ENCODE results near the gene OR6S1. TPM values are rescaled to one million over a fixed set of nuclear protein-coding genes. Genes with fewer than 3 reads are reported as not detected.

OR6S1 gene
- total and polyA plus RNA-seq, 2 of the 8 experiments (the other 6 are each of a cell fraction or from before 2014, with no cell fraction given): not detected

DNA sequence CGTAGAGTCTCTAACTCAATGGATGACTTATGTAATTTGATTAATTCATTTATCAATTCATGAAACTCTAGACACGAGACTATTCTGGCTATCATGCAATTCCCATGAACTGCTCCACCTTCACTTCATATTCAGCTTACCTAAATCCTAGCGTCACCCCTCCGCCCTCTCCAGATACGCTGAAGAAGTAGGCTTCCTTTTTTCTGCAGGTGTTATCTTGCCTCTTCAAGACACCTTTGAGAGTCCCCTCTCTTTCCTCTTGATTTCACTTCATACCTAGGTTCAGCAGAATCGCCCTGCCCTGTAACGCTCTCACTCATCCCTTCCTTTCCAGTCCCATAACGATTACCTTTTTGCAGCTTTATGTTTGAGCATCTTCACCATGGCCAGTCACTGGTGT lies 38.9 kb upstream of the OR6S1 start:
- H3K4me3 ChIP-seq (ENCODE audit: extremely low read depth in 1 of 4, insufficient read depth in 2 of 4, low read depth in 3 of 4, low read length in 4 of 4): peak overlapping the region; percentile 67 to 99 (median 98); a peak in 7 of 8 replicates
- no peak for TF ChIP-seq MAFK (IDR thresholded peaks at IDR 0.05; ENCODE audit: low read depth, low read length)
- no peak for TF ChIP-seq EGR1 (IDR thresholded peaks at IDR 0.05; ENCODE audit: borderline replicate concordance, low read depth, low read length)
- TF ChIP-seq BRCA1 (IDR thresholded peaks at IDR 0.05; ENCODE audit: low read depth, low read length): no peak
- no peak for TF ChIP-seq SUZ12 (IDR thresholded peaks at IDR 0.05; ENCODE audit: low read length)
- no peak for TF ChIP-seq KDM1A (IDR thresholded peaks at IDR 0.05; ENCODE audit: borderline replicate concordance, low read length)
- TF ChIP-seq, protein P1, sequence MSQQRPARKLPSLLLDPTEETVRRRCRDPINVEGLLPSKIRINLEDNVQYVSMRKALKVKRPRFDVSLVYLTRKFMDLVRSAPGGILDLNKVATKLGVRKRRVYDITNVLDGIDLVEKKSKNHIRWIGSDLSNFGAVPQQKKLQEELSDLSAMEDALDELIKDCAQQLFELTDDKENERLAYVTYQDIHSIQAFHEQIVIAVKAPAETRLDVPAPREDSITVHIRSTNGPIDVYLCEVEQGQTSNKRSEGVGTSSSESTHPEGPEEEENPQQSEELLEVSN (IDR thresholded peaks at IDR 0.05): no peak
- no peak for TF ChIP-seq RBBP5 (IDR thresholded peaks at IDR 0.05; ENCODE audit: borderline replicate concordance, low read depth, low read length)
- TF ChIP-seq SRF (IDR thresholded peaks at IDR 0.05; ENCODE audit: low read depth, low read length): no peak
- TF ChIP-seq, protein P2, sequence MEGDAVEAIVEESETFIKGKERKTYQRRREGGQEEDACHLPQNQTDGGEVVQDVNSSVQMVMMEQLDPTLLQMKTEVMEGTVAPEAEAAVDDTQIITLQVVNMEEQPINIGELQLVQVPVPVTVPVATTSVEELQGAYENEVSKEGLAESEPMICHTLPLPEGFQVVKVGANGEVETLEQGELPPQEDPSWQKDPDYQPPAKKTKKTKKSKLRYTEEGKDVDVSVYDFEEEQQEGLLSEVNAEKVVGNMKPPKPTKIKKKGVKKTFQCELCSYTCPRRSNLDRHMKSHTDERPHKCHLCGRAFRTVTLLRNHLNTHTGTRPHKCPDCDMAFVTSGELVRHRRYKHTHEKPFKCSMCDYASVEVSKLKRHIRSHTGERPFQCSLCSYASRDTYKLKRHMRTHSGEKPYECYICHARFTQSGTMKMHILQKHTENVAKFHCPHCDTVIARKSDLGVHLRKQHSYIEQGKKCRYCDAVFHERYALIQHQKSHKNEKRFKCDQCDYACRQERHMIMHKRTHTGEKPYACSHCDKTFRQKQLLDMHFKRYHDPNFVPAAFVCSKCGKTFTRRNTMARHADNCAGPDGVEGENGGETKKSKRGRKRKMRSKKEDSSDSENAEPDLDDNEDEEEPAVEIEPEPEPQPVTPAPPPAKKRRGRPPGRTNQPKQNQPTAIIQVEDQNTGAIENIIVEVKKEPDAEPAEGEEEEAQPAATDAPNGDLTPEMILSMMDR (IDR thresholded peaks at IDR 0.05; ENCODE audit: control extremely low read depth in 1 of 3, insufficient read depth in 1 of 3, low read depth in 1 of 3, low read length in 3 of 3): no peak
- no peak for TF ChIP-seq JUN (IDR thresholded peaks at IDR 0.05; ENCODE audit: low read depth, low read length)
- no peak for TF ChIP-seq BCL11A (IDR thresholded peaks at IDR 0.05; ENCODE audit: low read depth in 2 of 2, low read length in 2 of 2)

More for the DNA sequence above, 38.9 kb upstream of the OR6S1 start:
- FAIRE-seq (no peak), DNase-seq (ENCODE audit: low read depth in 1 of 2, low spot score in 2 of 2) (no peak)
- Histone ChIP-seq H3K27me3 (replicated peaks in 1 of 4; ENCODE audit: control insufficient read depth in 3 of 4, extremely low read depth in 1 of 4, insufficient read depth in 3 of 4, low read length in 3 of 4) (no peaks in the 10 kb centered on the region), H3K18ac (ENCODE audit: extremely low read depth, low read length) (no peak overlapping the region), H3K4me2 (ENCODE audit: insufficient read depth in 1 of 2, low read depth in 2 of 2, low read length in 2 of 2) (peak overlapping the region; percentile 60 to 79), H3K23ac (ENCODE audit: insufficient read length) (no peak overlapping the region), H3K9ac (replicated peaks in 1 of 4; ENCODE audit: extremely low read depth in 1 of 4, low read depth in 3 of 4, low read length in 3 of 4) (no peak overlapping the region), H3K56ac (replicated peaks; ENCODE audit: insufficient read length, low read depth, low read length) (no peak overlapping the region), H4K5ac (ENCODE audit: insufficient read length, low read depth, low read length) (no peak overlapping the region), H3K9me3 (ENCODE audit: insufficient read depth in 2 of 2, low read depth in 1 of 2, low read length in 1 of 2) (no peaks in the 10 kb centered on the region), H3K23me2 (ENCODE audit: low read depth, low read length) (peaks cover 27% of the 10 kb centered on the region), H2AK5ac (ENCODE audit: low read depth, low read length) (no peak overlapping the region), H4K8ac (ENCODE audit: extremely low read depth, insufficient read depth, low read length) (no peak overlapping the region), H3K14ac (ENCODE audit: insufficient read length) (no peak overlapping the region), H2BK12ac (ENCODE audit: low read depth, low read length) (no peak overlapping the region), H4K91ac (replicated peaks; ENCODE audit: insufficient read length, low read length) (no peak overlapping the region), H3K79me2 (ENCODE audit: control insufficient read depth in 1 of 2, insufficient read depth in 2 of 2, low read length in 2 of 2) (no peaks in the 10 kb centered on the region), H2AFZ (ENCODE audit: low read length) (no peak overlapping the region), H2BK5ac (ENCODE audit: low read depth, low read length) (no peak overlapping the region), H2BK20ac (ENCODE audit: low read length) (no peak overlapping the region), H3K4ac (replicated peaks; ENCODE audit: insufficient read length, low read depth, low read length) (no peak overlapping the region), H3K27ac (ENCODE audit: low read depth, low read length) (no peak overlapping the region), H3K36me3 (ENCODE audit: control insufficient read depth in 2 of 4, insufficient read depth in 4 of 4, low read length in 3 of 4) (no peaks in the 10 kb centered on the region), H4K20me1 (replicated peaks in 1 of 2; ENCODE audit: control insufficient read depth in 1 of 2, insufficient read depth in 2 of 2, low read length in 2 of 2) (no peaks in the 10 kb centered on the region), H3K4me1 (replicated peaks in 1 of 4; ENCODE audit: control insufficient read depth in 3 of 4, insufficient read depth in 4 of 4, low read length in 3 of 4) (peaks cover 0 to 9% (median 4%) of the 10 kb centered on the region in 4 experiments; a peak in 5 of 7 replicates), H2BK120ac (replicated peaks; ENCODE audit: low read depth, low read length) (no peak overlapping the region), H2BK15ac (ENCODE audit: low read length) (no peak overlapping the region), H3K79me1 (ENCODE audit: low read depth, low read length) (no peaks in the 10 kb centered on the region)
- 71% methylated on average over 8 of the region's 8 CpGs; no CpG with 5 or more reads in 1 of the 2 experiments for WGBS, 2 experiments (ENCODE audit: extremely low coverage in 1 of 2, insufficient coverage in 1 of 2, insufficient read length in 1 of 2, insufficient replicate concordance in 2 of 2, low coverage in 1 of 2, low lambda C conversion rate in 2 of 2, missing lambda C conversion rate in 1 of 2)
- CTCF ChIA-PET (ENCODE audit: partially characterized antibody): interaction anchor here (0.7 to 16.7 kb wide), 14 partner anchors 11 to 291 kb away, joined by 3 to 282 read pairs (median 6); partner anchors contain the start of gene RNASE1
- POLR2A ChIA-PET (ENCODE audit: partially characterized antibody): interaction anchor here (0.9 to 2.3 kb wide), 6 partner anchors 15 to 211 kb away, joined by 3 to 8 read pairs (median 6); no protein-coding TSS in a partner anchor
